SU-DHL-6 (cell line): Measurements from ENCODE around the gene PPME1.

Source experiments
- H2AFZ ChIP-seq: fragments of 200-600 bp; sonication (generic); 2 replicates; pipeline ENCODE4 v1.6.1; 2014; ENCODE audit warnings: low read depth, mild to moderate bottlenecking, moderate library complexity, mixed read lengths, antibody characterized with exemption, low read length; ENCODE audit not compliant: severe bottlenecking
- H3F3A ChIP-seq: fragments of 200-600 bp; shearing (Covaris generic); 2 replicates; pipeline ENCODE4 v1.6.0; 2016; ENCODE audit warnings: antibody characterized with exemption, mild to moderate bottlenecking; ENCODE audit not compliant: insufficient read depth
- H3K27ac ChIP-seq: fragments of 200-600 bp; sonication (generic); 2 replicates; pipeline ENCODE4 v1.5.1; 2016; ENCODE audit warnings: low read depth, mild to moderate bottlenecking, low read length, moderate library complexity, mixed read lengths
- H3K27me3 ChIP-seq: fragments of 200-600 bp; sonication (generic), shearing (Covaris generic); 2 replicates; pipeline ENCODE4 v1.6.0; 2014; ENCODE audit warnings: mild to moderate bottlenecking, low read length
- H3K36me3 ChIP-seq: fragments of 200-600 bp; sonication (generic); 2 replicates; pipeline ENCODE4 v1.6.1; 2014; ENCODE audit warnings: mild to moderate bottlenecking, low read length, mixed read lengths
- H3K4me2 ChIP-seq: fragments of 300-600, 200-600 bp; shearing (Covaris generic), sonication (generic); 2 replicates; pipeline ENCODE4 v1.6.0; 2014; ENCODE audit warnings: low read length, low read depth, mild to moderate bottlenecking; ENCODE audit not compliant: poor library complexity, severe bottlenecking
- H3K4me3 ChIP-seq: fragments of 200-600 bp; sonication (generic); 2 replicates; pipeline ENCODE4 v1.5.1; 2014; ENCODE audit warnings: antibody characterized with exemption, low read length, mild to moderate bottlenecking, mixed read lengths; ENCODE audit not compliant: insufficient read depth, poor library complexity, severe bottlenecking
- H3K79me2 ChIP-seq: fragments of 200-600 bp; sonication (generic); 2 replicates; pipeline ENCODE4 v1.6.1; 2014; ENCODE audit warnings: mild to moderate bottlenecking, low read length, moderate library complexity; ENCODE audit not compliant: insufficient read depth
- H3K9ac ChIP-seq: fragments of 200-600 bp; sonication (generic); 2 replicates; pipeline ENCODE4 v1.7.0; 2014; ENCODE audit warnings: mild to moderate bottlenecking, low read length
- H3K9me2 ChIP-seq: fragments of 200-600 bp; sonication (generic); replicated peaks from 2 replicates; pipeline ENCODE4 v1.6.1; 2014; ENCODE audit warnings: low read length; ENCODE audit not compliant: insufficient read depth
- H3K9me3 ChIP-seq: fragments of 200-600 bp; sonication (generic); 2 replicates; pipeline ENCODE4 v1.6.1; 2014; ENCODE audit warnings: low read length, mixed read lengths; ENCODE audit not compliant: insufficient read depth
- H4K20me1 ChIP-seq: fragments of 200-600 bp; sonication (generic); 2 replicates; pipeline ENCODE4 v1.6.1; 2014; ENCODE audit warnings: low read depth, mild to moderate bottlenecking, antibody characterized with exemption, low read length, moderate library complexity, mixed read lengths
- EZH2phosphoT487 ChIP-seq: fragments of 200-600 bp; sonication (generic), shearing (Covaris generic); conservative IDR thresholded peaks from 2 replicates; pipeline ENCODE4 v1.6.1; 2018; ENCODE audit warnings: mild to moderate bottlenecking, antibody characterized with exemption, low read length, moderate library complexity, mixed read lengths
- TF ChIP-seq, protein P1 (sequence below): fragments of 200-600 bp; sonication (generic); IDR thresholded peaks from one replicate; pipeline ENCODE4 v1.5.1; 2017; ENCODE audit warnings: antibody characterized with exemption, mild to moderate bottlenecking, low read length, moderate library complexity; ENCODE audit not compliant: insufficient read depth, poor library complexity, severe bottlenecking

PPME1 gene

DNA sequence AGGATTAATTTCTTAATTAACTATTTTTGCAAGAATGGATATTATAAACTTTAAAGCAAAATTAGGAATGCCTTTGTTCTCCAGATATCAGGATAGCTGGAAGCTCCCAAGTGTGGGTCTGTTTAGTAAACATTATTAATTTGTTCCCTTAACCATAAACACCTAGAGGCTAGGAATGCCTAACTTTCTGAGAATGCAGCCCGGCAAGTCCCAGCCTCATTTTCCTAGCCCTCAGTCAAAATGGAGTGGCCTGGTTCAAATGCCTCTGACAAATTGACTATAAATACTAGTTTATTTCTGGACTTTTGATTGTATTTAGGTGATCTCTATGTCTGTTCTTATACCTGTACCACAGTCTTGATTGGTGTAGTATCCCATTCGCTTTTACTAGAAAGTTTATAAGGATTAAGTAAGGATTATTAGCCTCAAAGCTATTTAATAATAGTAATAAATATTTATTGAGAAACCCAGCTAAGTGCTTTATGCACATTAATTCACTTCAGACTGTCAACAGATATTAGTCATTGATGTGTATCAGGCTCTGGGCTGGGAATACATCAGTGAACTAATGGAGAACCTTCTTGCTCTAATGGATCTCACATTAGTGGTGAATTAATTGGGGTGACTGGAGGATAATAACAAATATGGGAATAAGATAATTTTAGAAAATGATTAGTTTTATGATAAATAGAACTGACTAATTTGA, 25.8 kb downstream of the PPME1 start:
- Histone ChIP-seq H3K36me3 (peaks cover 4% of the 10 kb centered on the region; the same call in 1 of the 2 replicates), H3K4me2 (no peak overlapping the region), H3K27ac (no peak overlapping the region), H3K9me2 (no peaks in the 10 kb centered on the region), H3K27me3 (no peaks in the 10 kb centered on the region), H3K9ac (no peak overlapping the region), H2AFZ (no peak overlapping the region), H3K9me3 (no peaks in the 10 kb centered on the region), H3K79me2 (peaks cover 6% of the 10 kb centered on the region), H3K4me3 (no peak overlapping the region), H4K20me1 (no peaks in the 10 kb centered on the region), H3F3A (no peaks in the 10 kb centered on the region)
- no peak for TF ChIP-seq EZH2phosphoT487
- TF ChIP-seq, protein P1, sequence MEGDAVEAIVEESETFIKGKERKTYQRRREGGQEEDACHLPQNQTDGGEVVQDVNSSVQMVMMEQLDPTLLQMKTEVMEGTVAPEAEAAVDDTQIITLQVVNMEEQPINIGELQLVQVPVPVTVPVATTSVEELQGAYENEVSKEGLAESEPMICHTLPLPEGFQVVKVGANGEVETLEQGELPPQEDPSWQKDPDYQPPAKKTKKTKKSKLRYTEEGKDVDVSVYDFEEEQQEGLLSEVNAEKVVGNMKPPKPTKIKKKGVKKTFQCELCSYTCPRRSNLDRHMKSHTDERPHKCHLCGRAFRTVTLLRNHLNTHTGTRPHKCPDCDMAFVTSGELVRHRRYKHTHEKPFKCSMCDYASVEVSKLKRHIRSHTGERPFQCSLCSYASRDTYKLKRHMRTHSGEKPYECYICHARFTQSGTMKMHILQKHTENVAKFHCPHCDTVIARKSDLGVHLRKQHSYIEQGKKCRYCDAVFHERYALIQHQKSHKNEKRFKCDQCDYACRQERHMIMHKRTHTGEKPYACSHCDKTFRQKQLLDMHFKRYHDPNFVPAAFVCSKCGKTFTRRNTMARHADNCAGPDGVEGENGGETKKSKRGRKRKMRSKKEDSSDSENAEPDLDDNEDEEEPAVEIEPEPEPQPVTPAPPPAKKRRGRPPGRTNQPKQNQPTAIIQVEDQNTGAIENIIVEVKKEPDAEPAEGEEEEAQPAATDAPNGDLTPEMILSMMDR: no peak

DNA sequence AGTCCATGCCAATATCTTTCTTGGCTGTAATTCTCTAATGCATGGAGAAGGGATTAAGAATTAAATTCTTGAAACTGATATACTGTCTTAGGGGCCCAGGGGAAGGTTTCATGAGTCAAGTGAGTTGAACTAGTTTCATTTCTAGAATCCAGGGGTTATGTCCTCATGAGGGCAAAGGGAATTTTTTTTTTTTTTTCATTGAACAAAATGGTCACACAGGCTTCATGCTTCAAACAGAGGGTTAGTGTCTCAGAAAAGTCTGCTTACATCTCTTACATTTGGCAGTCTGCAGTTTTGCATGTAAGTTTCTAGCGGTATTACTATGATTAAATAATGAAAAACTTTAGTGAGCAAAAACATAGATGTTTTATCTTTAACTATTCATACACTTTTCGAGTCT, 32.9 kb downstream of the PPME1 start:
- Histone ChIP-seq H3K36me3 (peaks cover 7% of the 10 kb centered on the region; the same call in 1 of the 2 replicates), H3F3A (no peaks in the 10 kb centered on the region), H4K20me1 (no peaks in the 10 kb centered on the region), H3K9me2 (no peaks in the 10 kb centered on the region), H3K9ac (no peak overlapping the region), H2AFZ (no peak overlapping the region), H3K79me2 (no peaks in the 10 kb centered on the region), H3K27me3 (no peaks in the 10 kb centered on the region), H3K4me3 (no peak overlapping the region), H3K27ac (no peak overlapping the region), H3K9me3 (no peaks in the 10 kb centered on the region), H3K4me2 (no peak overlapping the region)
- no peak for TF ChIP-seq EZH2phosphoT487
- TF ChIP-seq, protein P1: no peak

DNA sequence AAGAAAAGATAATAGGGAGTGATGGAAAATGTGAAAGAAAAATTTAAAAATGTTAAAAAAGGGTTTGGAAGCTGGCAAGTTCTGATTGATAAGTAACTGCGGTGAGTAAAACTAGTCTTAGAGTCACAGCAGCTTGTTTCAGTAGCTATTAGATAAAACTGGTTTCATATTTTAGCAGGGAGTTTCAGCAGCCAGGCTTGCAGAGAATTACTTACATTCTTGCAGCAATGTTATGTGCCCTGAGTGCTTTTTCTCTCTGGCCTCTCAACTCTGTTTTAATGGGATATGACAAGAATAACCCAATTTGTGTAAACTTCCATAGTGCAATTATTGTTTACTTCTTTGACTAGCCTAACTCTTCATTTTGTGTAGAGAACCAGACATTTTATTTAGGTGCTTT, 33.6 kb downstream of the PPME1 start:
- Histone ChIP-seq H3K27ac (no peak overlapping the region), H3K79me2 (no peaks in the 10 kb centered on the region), H3K4me2 (no peak overlapping the region), H3K9me2 (no peaks in the 10 kb centered on the region), H3K9ac (no peak overlapping the region), H3K9me3 (no peaks in the 10 kb centered on the region), H3F3A (no peaks in the 10 kb centered on the region), H2AFZ (no peak overlapping the region), H3K27me3 (no peaks in the 10 kb centered on the region), H4K20me1 (no peaks in the 10 kb centered on the region), H3K4me3 (no peak overlapping the region), H3K36me3 (peaks cover 7% of the 10 kb centered on the region; the same call in 1 of the 2 replicates)
- TF ChIP-seq EZH2phosphoT487: no peak
- TF ChIP-seq, protein P1: no peak
